ENCODE results near the gene WWOX. TPM values are rescaled to one million over a fixed set of nuclear protein-coding genes. Genes with fewer than 3 reads are reported as not detected.

Gene WWOX
- total RNA-seq, 1 donor from 2014 or later, result 29.6 TPM

DNA sequence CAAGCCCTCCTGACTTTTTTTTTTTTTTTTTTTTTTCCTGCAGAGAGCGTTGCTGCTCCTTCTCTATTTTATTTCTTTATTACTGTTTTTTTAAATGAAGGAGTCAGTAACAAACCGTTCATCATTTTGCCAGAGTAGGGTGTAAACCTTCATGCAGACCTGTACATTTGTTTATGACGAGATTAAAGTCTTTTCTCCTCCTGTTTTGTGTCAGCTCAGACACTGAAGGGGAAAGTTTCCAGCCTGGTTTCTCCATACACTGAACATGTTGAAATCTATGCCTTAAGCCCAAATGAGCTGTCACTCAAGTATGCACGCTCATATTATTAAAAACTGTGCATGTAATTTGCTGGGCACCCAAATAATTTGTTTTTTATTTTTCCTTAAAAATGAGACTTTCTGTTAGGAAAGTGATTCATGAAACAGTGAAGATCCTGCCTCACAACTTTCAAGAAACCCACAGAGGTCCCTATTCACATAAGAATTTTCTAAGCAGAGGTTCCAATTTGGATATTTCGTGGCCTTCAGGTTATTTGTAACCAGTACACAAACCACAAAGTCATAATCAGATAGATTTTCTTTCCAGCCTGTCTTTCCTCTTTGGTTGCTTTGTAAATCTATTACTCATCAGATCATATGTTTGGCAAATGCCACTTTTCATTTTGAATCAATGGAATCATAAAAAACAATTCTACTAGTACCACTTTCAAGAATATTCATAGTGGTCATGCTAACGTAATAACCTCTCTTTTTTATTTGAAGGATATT is 800.8 kb downstream of the WWOX start:
- TF ChIP-seq, protein P1, sequence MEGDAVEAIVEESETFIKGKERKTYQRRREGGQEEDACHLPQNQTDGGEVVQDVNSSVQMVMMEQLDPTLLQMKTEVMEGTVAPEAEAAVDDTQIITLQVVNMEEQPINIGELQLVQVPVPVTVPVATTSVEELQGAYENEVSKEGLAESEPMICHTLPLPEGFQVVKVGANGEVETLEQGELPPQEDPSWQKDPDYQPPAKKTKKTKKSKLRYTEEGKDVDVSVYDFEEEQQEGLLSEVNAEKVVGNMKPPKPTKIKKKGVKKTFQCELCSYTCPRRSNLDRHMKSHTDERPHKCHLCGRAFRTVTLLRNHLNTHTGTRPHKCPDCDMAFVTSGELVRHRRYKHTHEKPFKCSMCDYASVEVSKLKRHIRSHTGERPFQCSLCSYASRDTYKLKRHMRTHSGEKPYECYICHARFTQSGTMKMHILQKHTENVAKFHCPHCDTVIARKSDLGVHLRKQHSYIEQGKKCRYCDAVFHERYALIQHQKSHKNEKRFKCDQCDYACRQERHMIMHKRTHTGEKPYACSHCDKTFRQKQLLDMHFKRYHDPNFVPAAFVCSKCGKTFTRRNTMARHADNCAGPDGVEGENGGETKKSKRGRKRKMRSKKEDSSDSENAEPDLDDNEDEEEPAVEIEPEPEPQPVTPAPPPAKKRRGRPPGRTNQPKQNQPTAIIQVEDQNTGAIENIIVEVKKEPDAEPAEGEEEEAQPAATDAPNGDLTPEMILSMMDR (conservative IDR thresholded peaks at IDR 0.05; ENCODE audit: low read depth, low read length), result no peak
- no peak for DNase-seq (ENCODE audit: low read depth)
- no peak overlapping the region for H3K4me3 ChIP-seq (ENCODE audit: low read depth, low read length)

DNA sequence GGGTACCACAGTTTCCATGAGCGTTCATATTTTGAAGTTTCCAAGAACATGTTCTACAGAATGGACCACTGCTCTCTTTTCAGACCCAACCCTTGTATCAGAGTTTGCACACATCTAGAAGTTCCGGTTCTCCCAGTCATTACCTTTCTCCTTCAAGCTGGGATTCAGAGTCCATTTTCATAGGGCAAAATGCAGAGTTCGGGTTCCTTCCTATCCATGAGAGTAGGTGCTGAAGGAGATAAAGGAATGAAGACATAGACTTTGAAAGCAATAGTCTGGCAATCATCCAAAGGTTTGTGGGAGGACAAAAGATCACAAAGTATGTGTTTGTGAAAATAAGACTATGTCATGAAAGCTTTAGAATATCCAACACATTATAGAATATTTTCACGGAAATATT is 801.5 kb downstream of the WWOX start:
- DNase-seq (ENCODE audit: low read depth), result no peak
- TF ChIP-seq, protein P1 (conservative IDR thresholded peaks at IDR 0.05; ENCODE audit: low read depth, low read length), result no peak
- H3K4me3 ChIP-seq (ENCODE audit: low read depth, low read length), result no peak overlapping the region

DNA sequence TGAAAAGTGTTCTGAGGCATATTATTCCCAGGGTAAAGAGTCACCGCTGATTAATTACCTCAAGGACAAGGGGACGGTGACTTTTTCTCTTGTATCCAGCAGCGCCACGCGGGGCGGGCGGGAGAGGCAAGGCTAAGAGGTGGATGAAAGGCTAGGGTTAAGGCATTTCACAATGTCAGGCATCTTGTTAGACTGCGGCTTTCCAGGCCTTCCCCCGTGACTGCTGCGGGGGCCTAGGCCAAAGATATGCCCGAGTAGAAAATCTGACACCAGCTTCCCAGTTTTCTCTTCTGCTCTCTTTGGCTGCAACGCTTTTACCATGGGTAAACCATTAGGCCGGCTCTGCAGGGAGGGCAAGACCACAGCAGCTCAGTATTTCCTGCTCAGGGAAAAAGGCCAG is 802.9 kb downstream of the WWOX start:
- TF ChIP-seq, protein P1 (conservative IDR thresholded peaks at IDR 0.05; ENCODE audit: low read depth, low read length), result no peak
- no peak for DNase-seq (ENCODE audit: low read depth)
- H3K4me3 ChIP-seq (ENCODE audit: low read depth, low read length), result no peak overlapping the region

DNA sequence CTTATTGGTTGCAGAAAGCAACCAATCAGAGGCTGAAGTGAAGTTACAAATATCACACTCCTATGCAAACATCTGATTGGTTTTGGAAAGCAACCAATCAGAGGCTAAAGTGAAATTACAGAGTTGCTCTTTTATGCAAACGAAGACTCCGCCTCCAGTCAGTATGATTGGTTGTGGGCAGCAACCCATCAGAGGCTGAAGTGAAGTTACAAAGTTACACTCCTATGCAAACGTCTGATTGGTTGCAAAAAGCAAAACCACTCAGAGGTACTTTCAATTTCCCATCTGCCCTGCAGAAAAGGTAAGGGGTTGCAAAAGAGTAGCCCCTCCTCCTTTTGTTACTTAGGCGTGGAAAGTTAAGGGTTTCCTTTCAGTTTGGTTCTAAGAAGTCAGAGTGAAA is 803.8 kb downstream of the WWOX start:
- TF ChIP-seq, protein P1 (conservative IDR thresholded peaks at IDR 0.05; ENCODE audit: low read depth, low read length), result no peak
- DNase-seq (ENCODE audit: low read depth), result no peak
- H3K4me3 ChIP-seq (ENCODE audit: low read depth, low read length), result no peak overlapping the region

DNA sequence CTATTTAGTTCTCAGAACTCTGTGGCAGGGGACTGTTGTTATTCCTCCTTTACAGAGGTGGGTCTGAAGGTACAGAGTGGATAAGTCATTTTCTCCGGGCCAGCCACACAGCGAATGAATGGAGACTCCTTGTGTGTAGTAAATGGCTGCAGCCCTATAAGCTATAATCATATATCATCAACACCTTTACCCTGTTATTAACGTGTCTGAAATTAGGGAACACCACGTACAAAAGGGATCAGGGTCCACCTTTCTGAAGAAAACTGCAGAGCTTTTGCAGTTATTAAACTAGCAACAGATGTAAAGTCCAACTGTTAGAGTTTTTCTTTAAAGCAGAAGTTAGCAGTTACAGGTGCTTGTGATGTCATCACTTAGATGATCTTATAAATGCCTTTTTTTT is 804.4 kb downstream of the WWOX start:
- TF ChIP-seq, protein P1 (conservative IDR thresholded peaks at IDR 0.05; ENCODE audit: low read depth, low read length), result no peak
- no peak overlapping the region for H3K4me3 ChIP-seq (ENCODE audit: low read depth, low read length)
- no peak for DNase-seq (ENCODE audit: low read depth)

DNA sequence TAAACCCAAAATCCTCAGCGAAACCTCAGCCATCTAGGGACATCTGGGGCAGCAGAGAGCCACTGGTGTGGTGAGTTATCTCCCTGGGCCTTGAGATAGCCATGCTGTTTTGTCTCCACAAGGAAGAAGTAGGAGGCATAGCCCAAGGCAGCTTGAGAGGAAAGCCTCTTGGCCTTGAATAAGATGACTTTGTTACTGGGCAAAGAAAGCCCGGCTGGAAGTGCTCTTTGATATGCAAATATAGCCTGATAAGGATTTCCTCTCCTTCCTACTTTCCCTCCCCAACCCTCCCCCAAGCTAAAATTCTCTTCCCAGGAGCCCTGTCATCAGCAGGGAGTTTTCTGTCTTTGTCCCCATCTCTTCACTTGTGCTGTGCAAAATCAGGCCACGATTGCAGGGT is 806.7 kb downstream of the WWOX start:
- no peak overlapping the region for H3K4me3 ChIP-seq (ENCODE audit: low read depth, low read length)
- DNase-seq (ENCODE audit: low read depth), result no peak
- TF ChIP-seq, protein P1 (conservative IDR thresholded peaks at IDR 0.05; ENCODE audit: low read depth, low read length), result no peak

DNA sequence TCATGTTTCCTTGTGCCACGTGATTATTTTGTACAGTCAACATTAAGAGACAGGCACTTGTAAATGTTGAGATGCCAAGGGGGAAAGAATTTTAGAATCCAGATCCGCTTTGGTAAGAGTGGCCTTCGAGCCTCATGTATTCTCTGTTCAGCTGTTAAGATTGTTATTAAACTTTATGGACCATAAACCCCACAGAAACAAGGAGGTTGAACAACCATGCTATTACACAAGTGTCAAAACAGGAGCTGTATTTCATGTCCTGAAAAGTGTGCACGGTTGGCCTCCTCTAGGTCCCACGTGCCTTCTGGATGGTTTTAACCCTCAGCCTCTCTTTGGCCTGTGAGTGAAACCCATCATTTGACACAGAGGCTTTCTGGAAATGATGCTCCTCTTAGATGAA is 809.8 kb downstream of the WWOX start:
- TF ChIP-seq, protein P1 (conservative IDR thresholded peaks at IDR 0.05; ENCODE audit: low read depth, low read length), result no peak
- no peak for DNase-seq (ENCODE audit: low read depth)
- H3K4me3 ChIP-seq (ENCODE audit: low read depth, low read length), result no peak overlapping the region

Data from epithelial cell of proximal tubule (primary cell).